Measurements from ENCODE around the gene SYT9.

Gene SYT9

DNA sequence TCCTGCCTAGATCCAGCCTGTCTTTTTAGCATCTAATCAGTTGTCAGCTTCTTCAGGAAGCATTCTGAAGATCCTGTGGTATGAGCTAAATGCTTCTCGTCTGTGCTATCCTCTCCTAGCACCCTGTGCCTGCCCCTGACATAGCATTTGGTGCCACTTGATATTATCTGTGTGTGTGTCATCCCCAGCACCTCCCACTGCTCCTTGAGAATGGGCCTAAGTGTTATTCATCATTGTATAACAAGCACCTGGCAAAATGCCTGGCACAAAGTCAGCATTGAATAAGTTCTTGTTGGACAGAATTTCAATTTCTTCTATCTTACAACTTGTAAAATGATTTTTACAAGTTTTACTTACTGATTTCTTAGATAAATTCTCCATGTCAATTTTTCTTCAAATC, 205.5 kb downstream of the SYT9 start:
- no peak overlapping the region for H3K27ac ChIP-seq (ENCODE audit: low read length)
- H3K36me3 ChIP-seq (ENCODE audit: control insufficient read depth, insufficient read depth, low read length) = no peaks in the 10 kb centered on the region
- H3K27me3 ChIP-seq (ENCODE audit: control insufficient read depth, insufficient read depth, low read length) = no peaks in the 10 kb centered on the region
- WGBS (ENCODE audit: insufficient coverage, insufficient read length) = no CpG with 5 or more reads among the region's 1 CpG
- H3K9me3 ChIP-seq (ENCODE audit: control insufficient read depth, insufficient read depth, low read length) = no peaks in the 10 kb centered on the region
- no peak overlapping the region for H3K4me3 ChIP-seq (ENCODE audit: low read length)
- no peak for DNase-seq (ENCODE audit: low read depth, low spot score)
- H3K4me1 ChIP-seq (ENCODE audit: control insufficient read depth, insufficient read depth, low read length) = no peaks in the 10 kb centered on the region

DNA sequence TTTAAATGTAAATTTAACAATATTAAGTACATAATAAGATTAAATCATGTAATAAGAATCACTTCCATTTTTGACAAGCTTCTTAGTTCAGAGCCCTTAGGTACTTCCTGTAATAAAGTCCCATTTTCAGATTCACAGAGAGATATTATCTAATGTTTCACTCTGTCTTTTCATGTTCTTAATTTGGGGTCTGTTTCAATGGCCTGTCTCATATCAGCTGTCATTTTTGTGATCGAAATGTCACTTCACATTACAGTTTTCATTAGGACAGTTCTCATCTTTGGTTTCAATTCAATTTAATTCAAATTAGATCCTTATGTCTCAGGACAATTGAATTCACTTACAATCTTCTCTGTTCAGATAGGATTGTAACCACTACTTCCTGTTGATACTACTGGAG, 211.0 kb downstream of the SYT9 start:
- Histone ChIP-seq H3K4me3 (ENCODE audit: low read length) (no peak overlapping the region), H3K9me3 (ENCODE audit: control insufficient read depth, insufficient read depth, low read length) (no peaks in the 10 kb centered on the region), H3K27ac (ENCODE audit: low read length) (no peak overlapping the region), H3K36me3 (ENCODE audit: control insufficient read depth, insufficient read depth, low read length) (no peaks in the 10 kb centered on the region), H3K4me1 (ENCODE audit: control insufficient read depth, insufficient read depth, low read length) (no peaks in the 10 kb centered on the region), H3K27me3 (ENCODE audit: control insufficient read depth, insufficient read depth, low read length) (no peaks in the 10 kb centered on the region)
- WGBS (ENCODE audit: insufficient coverage, insufficient read length) = no CpG with 5 or more reads among the region's 1 CpG
- no peak for DNase-seq (ENCODE audit: low read depth, low spot score)

DNA sequence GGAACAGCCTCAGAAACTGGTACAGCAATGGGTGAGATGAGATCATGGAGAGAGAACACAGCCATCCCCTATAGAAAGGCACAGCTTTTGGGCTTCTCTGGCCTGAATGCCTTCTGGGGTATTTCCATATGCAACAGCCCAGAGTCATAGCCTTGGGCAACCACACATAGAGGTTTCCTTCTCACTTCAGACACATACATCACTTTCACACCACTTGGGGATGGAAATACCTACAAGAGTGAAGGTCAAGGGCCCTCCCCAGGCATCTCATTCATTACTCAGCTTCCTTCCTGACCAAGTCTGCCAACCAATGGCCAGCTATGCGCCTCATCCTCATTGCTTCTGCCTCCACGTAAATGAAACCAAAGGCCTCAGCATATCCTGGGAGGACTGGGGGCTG, 215.9 kb downstream of the SYT9 start:
- WGBS (ENCODE audit: insufficient coverage, insufficient read length) = no CpG with 5 or more reads among the region's 2 CpGs
- Histone ChIP-seq H3K27me3 (ENCODE audit: control insufficient read depth, insufficient read depth, low read length) (no peaks in the 10 kb centered on the region), H3K36me3 (ENCODE audit: control insufficient read depth, insufficient read depth, low read length) (no peaks in the 10 kb centered on the region), H3K27ac (ENCODE audit: low read length) (no peak overlapping the region), H3K9me3 (ENCODE audit: control insufficient read depth, insufficient read depth, low read length) (no peaks in the 10 kb centered on the region), H3K4me1 (ENCODE audit: control insufficient read depth, insufficient read depth, low read length) (no peaks in the 10 kb centered on the region; the same call in 1 of the 2 replicates), H3K4me3 (ENCODE audit: low read length) (no peak overlapping the region)
- no peak for DNase-seq (ENCODE audit: low read depth, low spot score)

DNA sequence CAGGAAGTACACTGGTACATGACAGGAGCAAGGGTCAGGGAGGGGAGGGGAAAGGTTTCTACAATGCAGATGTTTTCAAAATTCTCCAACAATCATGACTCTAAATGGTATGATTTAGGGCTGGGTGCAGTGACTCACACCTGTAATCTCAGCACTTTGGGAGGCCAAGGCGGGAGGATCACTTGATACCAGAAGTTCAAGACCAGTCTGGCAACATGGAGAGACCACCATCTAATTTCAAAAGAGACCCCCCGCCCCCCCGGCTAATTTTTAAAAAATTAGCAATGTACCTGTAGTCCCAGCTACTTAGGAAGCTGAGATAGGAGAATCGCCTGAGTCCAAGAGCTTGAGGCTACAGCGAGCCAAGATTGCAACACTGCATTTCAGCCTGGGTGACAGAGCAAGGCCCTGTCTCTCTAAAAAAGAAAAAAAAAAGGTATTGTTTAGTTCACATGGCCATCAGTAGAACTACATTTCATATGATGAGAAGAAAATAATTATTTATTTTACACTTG, 217.7 kb downstream of the SYT9 start:
- no peak for DNase-seq (ENCODE audit: low read depth, low spot score)
- WGBS (ENCODE audit: insufficient coverage, insufficient read length) = no CpG with 5 or more reads among the region's 5 CpGs

DNA sequence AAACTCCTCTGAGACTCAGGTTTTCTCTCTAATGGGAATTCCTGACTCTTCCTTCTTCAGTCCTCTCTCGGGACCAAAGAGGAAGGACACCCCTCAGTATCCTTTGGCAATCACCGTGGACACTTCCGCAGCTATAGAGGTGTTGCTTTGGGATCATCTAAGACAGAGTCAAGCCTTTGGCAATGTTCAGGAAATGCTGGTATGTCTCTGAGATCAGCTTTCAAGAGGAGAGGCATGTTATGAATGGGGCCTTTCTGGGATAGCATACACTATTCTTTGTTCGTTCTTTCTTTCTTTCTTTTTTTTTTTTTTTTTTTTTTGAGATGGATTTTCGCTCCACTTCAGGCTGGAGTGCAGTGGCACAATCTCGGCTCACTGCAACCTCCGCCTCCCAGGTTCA, 219.4 kb downstream of the SYT9 start:
- no peaks in the 10 kb centered on the region for H3K27me3 ChIP-seq (ENCODE audit: control insufficient read depth, insufficient read depth, low read length)
- WGBS (ENCODE audit: insufficient coverage, insufficient read length) = no CpG with 5 or more reads among the region's 7 CpGs
- no peak overlapping the region for H3K27ac ChIP-seq (ENCODE audit: low read length)
- no peaks in the 10 kb centered on the region for H3K9me3 ChIP-seq (ENCODE audit: control insufficient read depth, insufficient read depth, low read length)
- H3K4me3 ChIP-seq (ENCODE audit: low read length) = no peak overlapping the region
- no peak for DNase-seq (ENCODE audit: low read depth, low spot score)
- H3K4me1 ChIP-seq (ENCODE audit: control insufficient read depth, insufficient read depth, low read length) = no peaks in the 10 kb centered on the region; the same call in 1 of the 2 replicates
- no peaks in the 10 kb centered on the region for H3K36me3 ChIP-seq (ENCODE audit: control insufficient read depth, insufficient read depth, low read length)

More for the DNA sequence above, 217.7 kb downstream of the SYT9 start:
- H3K27ac ChIP-seq (ENCODE audit: low read length) = no peak overlapping the region
- no peaks in the 10 kb centered on the region; the same call in 1 of the 2 replicates for H3K4me1 ChIP-seq (ENCODE audit: control insufficient read depth, insufficient read depth, low read length)
- H3K9me3 ChIP-seq (ENCODE audit: control insufficient read depth, insufficient read depth, low read length) = no peaks in the 10 kb centered on the region
- H3K4me3 ChIP-seq (ENCODE audit: low read length) = no peak overlapping the region
- H3K36me3 ChIP-seq (ENCODE audit: control insufficient read depth, insufficient read depth, low read length) = no peaks in the 10 kb centered on the region
- H3K27me3 ChIP-seq (ENCODE audit: control insufficient read depth, insufficient read depth, low read length) = no peaks in the 10 kb centered on the region

DNA sequence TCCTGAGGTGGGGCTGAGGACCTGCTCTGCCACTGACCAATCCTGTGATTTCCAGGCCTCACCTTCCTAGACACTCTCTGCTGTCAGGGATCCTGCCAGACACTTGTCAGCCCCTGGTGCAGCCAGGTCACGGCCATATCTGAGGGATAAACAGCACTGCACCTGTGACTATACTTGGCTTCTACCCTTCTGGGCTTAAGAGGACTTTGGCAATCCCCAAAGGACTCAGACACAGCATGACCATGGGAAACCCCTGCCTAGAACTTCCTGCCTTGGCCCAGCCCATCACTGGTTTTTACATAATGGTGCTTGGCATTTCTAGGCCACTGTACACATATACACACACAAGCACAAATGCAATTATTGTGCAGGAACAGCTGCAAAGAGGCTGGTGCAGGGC, 222.0 kb downstream of the SYT9 start:
- DNase-seq (ENCODE audit: low read depth, low spot score) = no peak
- H3K36me3 ChIP-seq (ENCODE audit: control insufficient read depth, insufficient read depth, low read length) = no peaks in the 10 kb centered on the region
- no CpG with 5 or more reads among the region's 1 CpG for WGBS (ENCODE audit: insufficient coverage, insufficient read length)

DNA sequence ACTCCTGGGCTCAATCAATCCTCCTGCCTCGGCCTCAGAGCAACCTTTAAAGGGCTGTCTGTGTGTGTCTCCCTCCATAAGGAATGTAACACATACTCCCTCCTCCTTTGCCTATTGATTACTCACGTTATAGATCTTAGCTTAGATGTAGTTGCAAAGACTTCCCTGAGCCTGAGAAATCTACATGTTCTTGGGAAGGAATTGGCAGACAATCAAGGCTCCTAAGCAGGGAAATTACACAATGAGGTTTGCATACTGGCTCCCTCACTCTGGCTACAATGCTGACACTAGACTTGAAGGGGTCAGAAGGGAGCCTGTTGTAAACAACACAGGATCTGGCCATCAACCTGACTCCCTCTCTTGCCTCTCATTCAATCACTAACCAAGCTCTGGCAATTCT, 228.4 kb downstream of the SYT9 start:
- Histone ChIP-seq H3K36me3 (ENCODE audit: control insufficient read depth, insufficient read depth, low read length) (no peaks in the 10 kb centered on the region), H3K4me1 (ENCODE audit: control insufficient read depth, insufficient read depth, low read length) (peaks cover 2% of the 10 kb centered on the region), H3K9me3 (ENCODE audit: control insufficient read depth, insufficient read depth, low read length) (no peaks in the 10 kb centered on the region), H3K27me3 (ENCODE audit: control insufficient read depth, insufficient read depth, low read length) (no peaks in the 10 kb centered on the region), H3K27ac (ENCODE audit: low read length) (no peak overlapping the region), H3K4me3 (ENCODE audit: low read length) (no peak overlapping the region)
- DNase-seq (ENCODE audit: low read depth, low spot score) = no peak
- no CpG with 5 or more reads among the region's 2 CpGs for WGBS (ENCODE audit: insufficient coverage, insufficient read length)

More for the DNA sequence above, 222.0 kb downstream of the SYT9 start:
- Histone ChIP-seq H3K27me3 (ENCODE audit: control insufficient read depth, insufficient read depth, low read length) (no peaks in the 10 kb centered on the region), H3K9me3 (ENCODE audit: control insufficient read depth, insufficient read depth, low read length) (no peaks in the 10 kb centered on the region), H3K4me1 (ENCODE audit: control insufficient read depth, insufficient read depth, low read length) (no peaks in the 10 kb centered on the region; the same call in 1 of the 2 replicates), H3K4me3 (ENCODE audit: low read length) (no peak overlapping the region), H3K27ac (ENCODE audit: low read length) (no peak overlapping the region)

DNA sequence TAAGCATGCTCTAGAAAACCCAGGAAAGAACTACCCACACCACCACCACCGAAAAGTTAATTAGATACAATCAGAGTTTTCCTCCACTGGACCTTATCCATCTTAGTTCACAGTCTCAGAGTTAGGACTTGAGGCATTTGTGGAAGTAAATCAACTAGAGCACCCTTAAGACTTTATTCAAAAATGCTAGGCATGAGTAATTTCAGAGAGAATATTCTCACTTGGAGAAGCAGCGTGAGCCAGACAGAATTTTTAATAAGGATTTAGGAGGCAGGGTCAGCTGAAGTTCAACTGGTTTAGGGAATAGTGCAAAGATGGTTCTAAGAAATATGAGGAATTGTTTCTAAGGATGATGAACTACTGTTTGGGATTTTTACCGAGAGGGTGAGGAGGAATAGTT, 232.4 kb downstream of the SYT9 start:
- Histone ChIP-seq H3K4me1 (ENCODE audit: control insufficient read depth, insufficient read depth, low read length) (peaks cover 4% of the 10 kb centered on the region), H3K36me3 (ENCODE audit: control insufficient read depth, insufficient read depth, low read length) (no peaks in the 10 kb centered on the region), H3K27ac (ENCODE audit: low read length) (no peak overlapping the region), H3K9me3 (ENCODE audit: control insufficient read depth, insufficient read depth, low read length) (no peaks in the 10 kb centered on the region), H3K4me3 (ENCODE audit: low read length) (no peak overlapping the region), H3K27me3 (ENCODE audit: control insufficient read depth, insufficient read depth, low read length) (no peaks in the 10 kb centered on the region)
- DNase-seq (ENCODE audit: low read depth, low spot score) = no peak
- WGBS (ENCODE audit: insufficient coverage, insufficient read length) = no CpG with 5 or more reads among the region's 3 CpGs

DNA sequence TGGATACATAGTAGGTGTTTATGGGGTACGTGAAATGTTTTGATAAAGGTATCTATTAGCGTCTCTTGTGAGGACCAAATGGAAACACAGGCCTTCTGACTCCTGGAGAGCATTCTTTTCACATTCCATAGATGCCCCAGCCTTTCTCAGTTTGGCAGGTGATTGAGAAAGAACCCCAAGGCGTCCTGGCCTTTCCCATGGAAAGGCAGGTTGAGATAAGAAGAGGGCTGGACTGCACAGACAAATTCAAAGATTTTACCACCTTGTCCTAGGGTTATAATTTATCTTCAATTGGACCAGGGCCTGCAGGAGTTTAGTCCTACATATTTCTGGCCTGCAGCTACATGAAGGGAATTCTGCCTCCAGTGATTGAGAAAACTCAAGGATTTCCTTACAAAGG, 232.9 kb downstream of the SYT9 start:
- Histone ChIP-seq H3K36me3 (ENCODE audit: control insufficient read depth, insufficient read depth, low read length) (no peaks in the 10 kb centered on the region), H3K4me1 (ENCODE audit: control insufficient read depth, insufficient read depth, low read length) (peaks cover 4% of the 10 kb centered on the region), H3K27ac (ENCODE audit: low read length) (no peak overlapping the region), H3K9me3 (ENCODE audit: control insufficient read depth, insufficient read depth, low read length) (no peaks in the 10 kb centered on the region; the same call in 1 of the 2 replicates), H3K27me3 (ENCODE audit: control insufficient read depth, insufficient read depth, low read length) (no peaks in the 10 kb centered on the region), H3K4me3 (ENCODE audit: low read length) (no peak overlapping the region)
- whole genome bisulfite sequencing (ENCODE audit: insufficient coverage, insufficient read length) = no CpG with 5 or more reads among the region's 3 CpGs
- no peak for DNase-seq (ENCODE audit: low read depth, low spot score)

DNA sequence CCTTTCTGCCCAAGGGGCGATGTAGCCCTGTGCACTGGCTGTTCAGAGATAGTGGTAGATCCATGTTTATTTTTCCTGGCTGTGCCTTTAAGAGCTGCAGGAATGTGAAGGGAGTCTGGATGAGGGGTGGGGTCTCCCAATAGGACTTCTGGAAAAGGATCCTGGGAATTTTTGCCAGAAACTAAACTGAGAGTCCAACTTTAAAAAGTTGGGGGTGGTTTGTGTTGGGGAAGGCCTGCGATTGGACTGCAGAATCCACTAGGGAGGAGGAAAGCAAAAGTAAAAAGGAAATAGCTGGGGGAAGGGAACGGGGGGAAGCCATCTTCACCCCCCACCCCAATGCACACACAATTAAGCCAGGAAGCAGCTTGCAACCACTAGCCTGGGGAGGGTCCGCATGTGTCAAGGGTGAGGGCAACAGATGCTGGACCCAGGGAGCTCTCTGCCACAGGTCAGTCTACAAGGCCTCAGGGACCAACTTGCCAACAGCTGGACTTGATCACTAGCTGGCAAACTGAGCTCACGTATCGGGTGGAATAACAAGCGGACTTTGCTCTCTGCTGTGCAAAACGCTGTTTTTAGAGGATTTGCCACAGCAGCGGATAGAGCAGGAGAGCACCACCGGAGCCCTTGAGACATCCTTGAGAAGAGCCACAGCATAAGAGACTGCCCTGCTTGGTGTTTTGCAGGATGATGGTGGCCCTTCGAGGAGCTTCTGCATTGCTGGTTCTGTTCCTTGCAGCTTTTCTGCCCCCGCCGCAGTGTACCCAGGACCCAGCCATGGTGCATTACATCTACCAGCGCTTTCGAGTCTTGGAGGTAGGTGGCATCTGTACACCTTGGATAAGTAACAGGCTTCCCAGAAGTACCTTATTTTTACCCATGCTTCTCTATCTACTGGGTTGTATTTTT, 233.7 kb downstream of the SYT9 start, which contains the start of gene OLFML1:
OLFML1 (plus strand) TSS at position 321 of the 912 bp plus-strand sequence; CDS start at position 691, 370 bp downstream.
- DNase-seq (ENCODE audit: low read depth, low spot score) = no peak
- H3K36me3 ChIP-seq (ENCODE audit: control insufficient read depth, insufficient read depth, low read length) = no peaks in the 10 kb centered on the region
- no peaks in the 10 kb centered on the region for H3K27me3 ChIP-seq (ENCODE audit: control insufficient read depth, insufficient read depth, low read length)
- no CpG with 5 or more reads among the region's 15 CpGs for WGBS (ENCODE audit: insufficient coverage, insufficient read length)
- H3K27ac ChIP-seq (ENCODE audit: low read length) = no peak within 1 kb of the TSS
- no peaks in the 10 kb centered on the region; the same call in 1 of the 2 replicates for H3K9me3 ChIP-seq (ENCODE audit: control insufficient read depth, insufficient read depth, low read length)
- H3K4me1 ChIP-seq (ENCODE audit: control insufficient read depth, insufficient read depth, low read length) = peaks cover 4% of the 10 kb centered on the region
- H3K4me3 ChIP-seq (ENCODE audit: low read length) = no peak within 1 kb of the TSS
